ENCODE data around the gene MITF.

MITF gene

GRCh38 chr3:69739204-69740102 lies at the start of gene MITF:
Gene MITF (plus strand): TSS chr3:69739464. CDS start chr3:69739598, 134 bp downstream.
- peak within 1 kb of the TSS; percentile 69 for H3K4me3 ChIP-seq (replicated peaks; ENCODE audit: low read depth, low read length)
- no peak for TF ChIP-seq CTCF (IDR thresholded peaks at IDR 0.05; ENCODE audit: low read depth, low read length, missing control alignments)
- peak; percentile 55 for DNase-seq (ENCODE audit: extremely low read depth, low read depth)

GRCh38 chr3:69691860-69692259 lies 47.4 kb upstream of the MITF start:
- no peak overlapping the region for H3K4me3 ChIP-seq (replicated peaks; ENCODE audit: low read depth, low read length)
- no peak for TF ChIP-seq CTCF (IDR thresholded peaks at IDR 0.05; ENCODE audit: low read depth, low read length, missing control alignments)
- DNase-seq (ENCODE audit: extremely low read depth, low read depth): no peak

GRCh38 chr3:69692761-69693160 lies 46.5 kb upstream of the MITF start:
- DNase-seq (ENCODE audit: extremely low read depth, low read depth): no peak
- TF ChIP-seq CTCF (IDR thresholded peaks at IDR 0.05; ENCODE audit: low read depth, low read length, missing control alignments): no peak
- H3K4me3 ChIP-seq (replicated peaks; ENCODE audit: low read depth, low read length): no peak overlapping the region

GRCh38 chr3:69695443-69695842 lies 43.8 kb upstream of the MITF start:
- H3K4me3 ChIP-seq (replicated peaks; ENCODE audit: low read depth, low read length): no peak overlapping the region
- no peak for DNase-seq (ENCODE audit: extremely low read depth, low read depth)
- no peak for TF ChIP-seq CTCF (IDR thresholded peaks at IDR 0.05; ENCODE audit: low read depth, low read length, missing control alignments)

GRCh38 chr3:69695933-69696332 lies 43.3 kb upstream of the MITF start:
- H3K4me3 ChIP-seq (replicated peaks; ENCODE audit: low read depth, low read length): no peak overlapping the region
- no peak for TF ChIP-seq CTCF (IDR thresholded peaks at IDR 0.05; ENCODE audit: low read depth, low read length, missing control alignments)
- DNase-seq (ENCODE audit: extremely low read depth, low read depth): no peak

- TF ChIP-seq CTCF (IDR thresholded peaks at IDR 0.05; ENCODE audit: low read depth, low read length, missing control alignments): no peak
- DNase-seq (ENCODE audit: extremely low read depth, low read depth): no peak
- H3K4me3 ChIP-seq (replicated peaks; ENCODE audit: low read depth, low read length): no peak overlapping the region
These were observed 42.9 kb upstream of the MITF start for GRCh38 chr3:69696367-69696766.
